Spleen (tissue), 11 donors: ENCODE results near the gene SRCAP. TPM values are rescaled to one million over a fixed set of nuclear protein-coding genes. Genes with fewer than 3 reads are reported as not detected.
A peak's percentile ranks its signal among the peaks of the same experiment; 100 is the strongest.

Source experiments
- DNase-seq: peaks from one replicate; pipeline ENCODE4 v3.0.0-alpha.2; 2020
- H3K27ac ChIP-seq, 8 donors: fragments of 200-600 bp; sonication (generic) in 7 of 8; 1 replicate in 4 of 8; 2 replicates in 4 of 8; pipeline versions ENCODE4 v1.5.0 to v1.8.0; 2016 to 2021; ENCODE audit warnings: inconsistent platforms in 4 of 8, mild to moderate bottlenecking in 4 of 8, moderate library complexity in 1 of 8
- H3K27me3 ChIP-seq, 7 donors: fragments of 200-600 bp; sonication (generic) in 6 of 7; replicated peaks in 1 of 7; 1 replicate in 4 of 7; 2 replicates in 3 of 7; pipeline versions ENCODE4 v1.5.0 to v1.8.0; 2016 to 2021; ENCODE audit warnings: inconsistent platforms in 3 of 7, mild to moderate bottlenecking in 1 of 7
- H3K36me3 ChIP-seq, 6 donors: fragments of 200-600 bp; sonication (generic) in 5 of 6; 1 replicate in 4 of 6; 2 replicates in 2 of 6; pipeline versions ENCODE4 v1.5.0 to v1.8.0; 2016 to 2021; ENCODE audit warnings: inconsistent platforms in 2 of 6
- H3K4me1 ChIP-seq, 6 donors: fragments of 200-600 bp; sonication (generic) in 5 of 6; 1 replicate in 3 of 6; 2 replicates in 3 of 6; pipeline versions ENCODE4 v1.5.0 to v1.8.0; 2016 to 2021; ENCODE audit warnings: inconsistent platforms in 3 of 6
- H3K4me3 ChIP-seq, 8 donors: fragments of 200-600 bp; sonication (generic) in 7 of 8; 1 replicate in 4 of 8; 2 replicates in 4 of 8; pipeline versions ENCODE4 v1.5.0 to v1.8.0; 2016 to 2021; ENCODE audit warnings: inconsistent platforms in 4 of 8, mild to moderate bottlenecking in 4 of 8, moderate library complexity in 2 of 8
- H3K9me3 ChIP-seq, 8 donors: fragments of 200-600 bp; sonication (generic) in 7 of 8; 1 replicate in 4 of 8; 2 replicates in 4 of 8; pipeline versions ENCODE4 v1.5.0 to v1.8.0; 2016 to 2021; ENCODE audit warnings: inconsistent platforms in 4 of 8
- POLR2A ChIP-seq, 3 donors: fragments of 450-650 bp; IDR thresholded peaks; one replicate each; pipeline ENCODE4 v1.5.1; 2017; ENCODE audit warnings: antibody characterized with exemption in 3 of 3, mild to moderate bottlenecking in 1 of 3
- POLR2AphosphoS5 ChIP-seq, 3 donors: sonication (generic); formaldehyde crosslinking; IDR thresholded peaks; one replicate each; pipeline ENCODE4 v1.5.1; 2017; ENCODE audit warnings: antibody characterized with exemption in 3 of 3
- WGBS, 5 donors: extraction: QIAGEN DNeasy Blood & Tissue Kit in 3 of 5; methylation state at CpG; one replicate each; pipeline versions ENCODE4 v1.1.5 to v1.1.7; 2013 to 2018; 5-methylcytosine and 5-hydroxymethylcytosine counted together
- intact Hi-C: fragments of 100-400 bp; cut with DNase I; formaldehyde crosslinking; loops from one replicate; pipeline ENCODE4 v1.15.0; 2023; ENCODE audit warnings: low total_unique reads
- polyA plus RNA-seq, 3 donors: library from polyadenylated mRNA; stranded (reverse); fragments of 200-250 nt; gene quantifications; one replicate each; pipeline ENCODE4 v1.2.1, GENCODE V29; 2013
- total RNA-seq, 7 donors: library from RNA; depleted of rRNA in 3 of 7; stranded (reverse); fragments of >200 nt in 3 of 7; fragmentation: NEBNext Ultra II Directional in 4 of 7; extraction: Animal tissue kit (Norgen Biotek cat#: 25700) in 4 of 7; gene quantifications; one replicate each; pipeline versions ENCODE4 v1.1.0 to v1.2.1, GENCODE V29; 2016 to 2021
- TF ChIP-seq, protein P1 (sequence below), 11 experiments: fragments of 200-600 bp in 7 of 11; fragments of 450-650 bp in 4 of 11; sonication (generic) in 4 of 11; IDR thresholded peaks in 8 of 11; conservative IDR thresholded peaks in 3 of 11; 1 replicate in 7 of 11; 2 replicates in 4 of 11; pipeline versions ENCODE4 v1.4.0 to v1.8.0; 2016 to 2021; ENCODE audit warnings: antibody characterized with exemption in 11 of 11, inconsistent platforms in 4 of 11, mild to moderate bottlenecking in 1 of 11
- donor health status: healthy with polysubstance abuse.
- donor health status: DM: no; HTN: no; CAD: no; lungs with moderate emphysema.
- donor health status: DM: no; HTN: no; CAD: no.
- donor health status: Bipolar disorder and iron deficiency.
- donor health status: healthy.
- donor health status: DM: no; HTN: no; CAD: no.
- donor health status: DM: yes; HTN: yes; CAD: no.

SRCAP gene
- total and polyA plus RNA-seq, 10 donors: 1.2 to 85.7 (median 68.3) TPM

DNA sequence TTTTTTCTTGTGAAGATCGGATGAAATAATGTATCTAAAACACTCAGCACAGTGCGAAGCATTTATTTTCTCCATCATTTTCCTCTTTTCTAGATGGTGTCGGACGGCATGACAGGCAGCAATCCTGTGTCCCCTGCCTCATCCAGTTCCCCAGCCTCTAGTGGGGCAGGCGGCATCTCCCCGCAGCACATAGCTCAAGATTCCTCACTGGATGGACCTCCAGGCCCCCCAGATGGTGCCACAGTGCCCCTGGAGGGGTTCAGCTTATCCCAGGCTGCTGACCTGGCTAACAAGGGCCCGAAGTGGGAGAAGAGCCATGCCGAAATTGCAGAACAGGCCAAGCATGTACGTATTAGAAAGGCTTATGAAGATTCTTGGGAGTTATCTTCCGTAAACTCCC, 5.0 kb downstream of the SRCAP start:
- peaks cover 10 to 94% (median 86%) of the 10 kb centered on the region in 6 donors for H3K36me3 ChIP-seq
- TF ChIP-seq POLR2A (IDR thresholded peaks at IDR 0.05): no peak
- TF ChIP-seq, protein P1, sequence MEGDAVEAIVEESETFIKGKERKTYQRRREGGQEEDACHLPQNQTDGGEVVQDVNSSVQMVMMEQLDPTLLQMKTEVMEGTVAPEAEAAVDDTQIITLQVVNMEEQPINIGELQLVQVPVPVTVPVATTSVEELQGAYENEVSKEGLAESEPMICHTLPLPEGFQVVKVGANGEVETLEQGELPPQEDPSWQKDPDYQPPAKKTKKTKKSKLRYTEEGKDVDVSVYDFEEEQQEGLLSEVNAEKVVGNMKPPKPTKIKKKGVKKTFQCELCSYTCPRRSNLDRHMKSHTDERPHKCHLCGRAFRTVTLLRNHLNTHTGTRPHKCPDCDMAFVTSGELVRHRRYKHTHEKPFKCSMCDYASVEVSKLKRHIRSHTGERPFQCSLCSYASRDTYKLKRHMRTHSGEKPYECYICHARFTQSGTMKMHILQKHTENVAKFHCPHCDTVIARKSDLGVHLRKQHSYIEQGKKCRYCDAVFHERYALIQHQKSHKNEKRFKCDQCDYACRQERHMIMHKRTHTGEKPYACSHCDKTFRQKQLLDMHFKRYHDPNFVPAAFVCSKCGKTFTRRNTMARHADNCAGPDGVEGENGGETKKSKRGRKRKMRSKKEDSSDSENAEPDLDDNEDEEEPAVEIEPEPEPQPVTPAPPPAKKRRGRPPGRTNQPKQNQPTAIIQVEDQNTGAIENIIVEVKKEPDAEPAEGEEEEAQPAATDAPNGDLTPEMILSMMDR (IDR thresholded peaks at IDR 0.05 in 8 of 11, conservative IDR thresholded peaks at IDR 0.05 in 3 of 11): no peak
- TF ChIP-seq POLR2AphosphoS5 (IDR thresholded peaks at IDR 0.05): no peak
- H3K27me3 ChIP-seq: no peaks in the 10 kb centered on the region
- peaks cover 7 to 33% (median 27%) of the 10 kb centered on the region in 6 donors for H3K4me1 ChIP-seq
- H3K27ac ChIP-seq: no peak overlapping the region
- intact Hi-C loops: no loop called here
- H3K9me3 ChIP-seq: no peaks in the 10 kb centered on the region
- 94 to 98% (median 96%) methylated on average over 10 of the region's 10 CpGs for WGBS, 5 donors
- no peak overlapping the region for H3K4me3 ChIP-seq
- DNase-seq: peak; percentile 41

DNA sequence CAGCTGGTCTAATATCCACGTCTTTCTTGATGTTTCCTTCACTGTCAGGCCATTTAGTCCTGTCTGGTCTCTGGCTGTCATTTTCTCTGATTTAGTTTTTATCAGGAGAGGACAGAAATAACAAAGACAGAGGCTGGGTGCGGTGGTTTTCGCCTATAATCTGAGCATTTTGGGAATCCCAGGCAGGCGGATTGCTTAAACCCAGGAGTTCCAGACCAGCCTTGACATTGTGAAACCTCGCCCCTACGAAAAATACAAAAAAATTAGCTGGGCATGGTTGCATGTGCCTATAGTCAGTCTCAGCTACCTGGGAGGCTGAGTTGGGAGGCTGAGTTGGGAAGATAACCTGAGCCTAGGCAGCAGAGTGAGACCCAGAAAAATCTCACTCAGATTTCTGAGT, 7.1 kb downstream of the SRCAP start:
- Histone ChIP-seq H3K27ac (no peak overlapping the region), H3K4me3 (no peak overlapping the region), H3K4me1 (peaks cover 0 to 27% (median 7%) of the 10 kb centered on the region in 6 donors), H3K9me3 (no peaks in the 10 kb centered on the region), H3K36me3 (peaks cover 18 to 100% (median 98%) of the 10 kb centered on the region in 6 donors), H3K27me3 (no peaks in the 10 kb centered on the region)
- TF ChIP-seq, protein P1 (IDR thresholded peaks at IDR 0.05 in 8 of 11, conservative IDR thresholded peaks at IDR 0.05 in 3 of 11): no peak
- TF ChIP-seq POLR2AphosphoS5 (IDR thresholded peaks at IDR 0.05) (no peak), POLR2A (IDR thresholded peaks at IDR 0.05) (no peak)
- 89 to 96% (median 92%) methylated on average over 6 of the region's 6 CpGs for WGBS, 5 donors
- intact Hi-C loops: no loop called here
- peak; percentile 4 for DNase-seq

DNA sequence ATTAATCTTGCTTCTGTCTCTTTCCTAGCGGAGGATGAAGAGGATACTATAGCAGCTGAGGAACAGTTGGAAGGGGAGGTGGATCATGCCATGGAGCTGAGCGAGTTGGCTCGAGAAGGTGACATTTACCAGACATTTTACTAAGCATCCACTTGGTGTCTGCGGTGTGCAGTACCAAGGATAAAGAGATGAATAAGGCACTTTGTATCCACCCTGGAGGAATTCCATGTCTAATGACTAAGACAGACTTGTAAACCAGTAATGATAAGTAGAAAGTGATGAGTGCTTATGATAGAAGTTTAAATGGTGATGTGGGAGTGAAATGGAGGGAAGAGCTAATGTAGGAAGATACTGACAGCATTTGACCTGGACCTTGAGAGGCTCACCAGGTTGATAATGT, 12.0 kb downstream of the SRCAP start:
- Histone ChIP-seq H3K27ac (peak overlapping the region in 1 of 8 donors; percentile 71), H3K4me3 (no peak overlapping the region), H3K4me1 (peaks cover 6 to 47% (median 15%) of the 10 kb centered on the region in 6 donors), H3K36me3 (peaks cover 17 to 100% (median 100%) of the 10 kb centered on the region in 6 donors), H3K27me3 (no peaks in the 10 kb centered on the region), H3K9me3 (no peaks in the 10 kb centered on the region)
- TF ChIP-seq POLR2AphosphoS5 (IDR thresholded peaks at IDR 0.05) (no peak), POLR2A (IDR thresholded peaks at IDR 0.05) (no peak)
- TF ChIP-seq, protein P1 (IDR thresholded peaks at IDR 0.05 in 8 of 11, conservative IDR thresholded peaks at IDR 0.05 in 3 of 11): no peak
- peak; percentile 5 for DNase-seq
- intact Hi-C loops: no loop called here
- WGBS, 5 donors: 96 to 100% (median 97%) methylated on average over 4 of the region's 4 CpGs

DNA sequence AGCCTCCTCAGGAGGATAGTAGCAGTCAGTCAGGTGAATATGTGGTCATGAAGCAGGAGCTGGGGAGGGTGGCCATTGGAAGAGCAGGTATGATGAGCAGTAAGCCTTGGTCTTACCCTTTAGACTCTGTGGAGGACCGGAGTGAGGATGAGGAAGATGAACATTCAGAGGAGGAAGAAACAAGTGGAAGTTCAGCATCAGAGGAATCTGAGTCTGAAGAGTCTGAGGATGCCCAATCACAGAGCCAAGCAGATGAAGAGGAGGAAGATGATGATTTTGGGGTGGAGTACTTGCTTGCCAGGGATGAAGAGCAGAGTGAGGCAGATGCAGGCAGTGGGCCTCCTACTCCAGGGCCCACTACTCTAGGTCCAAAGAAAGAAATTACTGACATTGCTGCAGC, 12.7 kb downstream of the SRCAP start:
- Histone ChIP-seq H3K36me3 (peaks cover 17 to 100% (median 100%) of the 10 kb centered on the region in 6 donors), H3K27ac (peak overlapping the region in 1 of 8 donors; percentile 71), H3K4me1 (peaks cover 6 to 54% (median 17%) of the 10 kb centered on the region in 6 donors), H3K4me3 (no peak overlapping the region), H3K27me3 (no peaks in the 10 kb centered on the region), H3K9me3 (no peaks in the 10 kb centered on the region)
- intact Hi-C loops: no loop called here
- WGBS, 5 donors: 71 to 100% (median 89%) methylated on average over 1 of the region's 1 CpG
- DNase-seq: no peak
- TF ChIP-seq POLR2AphosphoS5 (IDR thresholded peaks at IDR 0.05): no peak
- TF ChIP-seq, protein P1 (IDR thresholded peaks at IDR 0.05 in 8 of 11, conservative IDR thresholded peaks at IDR 0.05 in 3 of 11): no peak
- no peak for TF ChIP-seq POLR2A (IDR thresholded peaks at IDR 0.05)
